ENCODE measurements around the gene NANOGP8. TPM values are rescaled to one million over a fixed set of nuclear protein-coding genes. Genes with fewer than 3 reads are reported as not detected.

Gene NANOGP8
- total RNA-seq, 2 experiments from 2014 or later, result not detected

GRCh38 chr15:35066094-35066493 is 19.0 kb downstream of the NANOGP8 start:
- H3K9me2 ChIP-seq (ENCODE audit: insufficient read depth, low read length), result no peaks in the 10 kb centered on the region
- no peaks in the 10 kb centered on the region for H3K4me1 ChIP-seq (ENCODE audit: insufficient read depth, low read length, poor library complexity, severe bottlenecking)
- no peak for DNase-seq (ENCODE audit: low spot score)
- intact Hi-C loops (cut with micrococcal nuclease; ENCODE audit: unreplicated experiment), result no loop called here
- H4K20me1 ChIP-seq (ENCODE audit: insufficient read depth, low read length), result no peaks in the 10 kb centered on the region
- CTCF ChIA-PET (ENCODE audit: unreplicated experiment), result no interaction called here
- no peak overlapping the region for H2AFZ ChIP-seq (ENCODE audit: low read length)
- H3K36me3 ChIP-seq (ENCODE audit: insufficient read depth, low read length), result no peaks in the 10 kb centered on the region
- no peak overlapping the region for H3K4me2 ChIP-seq (ENCODE audit: low read length)
- no peaks in the 10 kb centered on the region for H3K79me2 ChIP-seq (ENCODE audit: insufficient read depth, low read depth, low read length)
- no peak overlapping the region for H3K4me3 ChIP-seq (ENCODE audit: low read depth, low read length, poor library complexity, severe bottlenecking)
- no TSS peak for BruUV-seq (replicated peaks)
- H3K9me3 ChIP-seq (ENCODE audit: low read length), result no peaks in the 10 kb centered on the region
- no peak overlapping the region for H3K27ac ChIP-seq (ENCODE audit: low read depth, low read length, poor library complexity, severe bottlenecking)
- POLR2A ChIA-PET, result interaction anchor here (0.7 to 1.0 kb wide), 3 partner anchors 8 to 72 kb away, joined by 3 to 4 read pairs (median 3); no protein-coding TSS in a partner anchor
- TF ChIP-seq, protein P1, sequence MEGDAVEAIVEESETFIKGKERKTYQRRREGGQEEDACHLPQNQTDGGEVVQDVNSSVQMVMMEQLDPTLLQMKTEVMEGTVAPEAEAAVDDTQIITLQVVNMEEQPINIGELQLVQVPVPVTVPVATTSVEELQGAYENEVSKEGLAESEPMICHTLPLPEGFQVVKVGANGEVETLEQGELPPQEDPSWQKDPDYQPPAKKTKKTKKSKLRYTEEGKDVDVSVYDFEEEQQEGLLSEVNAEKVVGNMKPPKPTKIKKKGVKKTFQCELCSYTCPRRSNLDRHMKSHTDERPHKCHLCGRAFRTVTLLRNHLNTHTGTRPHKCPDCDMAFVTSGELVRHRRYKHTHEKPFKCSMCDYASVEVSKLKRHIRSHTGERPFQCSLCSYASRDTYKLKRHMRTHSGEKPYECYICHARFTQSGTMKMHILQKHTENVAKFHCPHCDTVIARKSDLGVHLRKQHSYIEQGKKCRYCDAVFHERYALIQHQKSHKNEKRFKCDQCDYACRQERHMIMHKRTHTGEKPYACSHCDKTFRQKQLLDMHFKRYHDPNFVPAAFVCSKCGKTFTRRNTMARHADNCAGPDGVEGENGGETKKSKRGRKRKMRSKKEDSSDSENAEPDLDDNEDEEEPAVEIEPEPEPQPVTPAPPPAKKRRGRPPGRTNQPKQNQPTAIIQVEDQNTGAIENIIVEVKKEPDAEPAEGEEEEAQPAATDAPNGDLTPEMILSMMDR (conservative IDR thresholded peaks at IDR 0.05; ENCODE audit: low read length), result no peak
- no peak for TF ChIP-seq EZH2phosphoT487 (IDR thresholded peaks at IDR 0.05; ENCODE audit: borderline replicate concordance, low read depth, low read length)

- H3K9me3 ChIP-seq (ENCODE audit: low read length), result no peaks in the 10 kb centered on the region
- no peak overlapping the region for H3K27ac ChIP-seq (ENCODE audit: low read depth, low read length, poor library complexity, severe bottlenecking)
- no peak overlapping the region for H3K4me3 ChIP-seq (ENCODE audit: low read depth, low read length, poor library complexity, severe bottlenecking)
- no peak for DNase-seq (ENCODE audit: low spot score)
- no TSS peak for BruUV-seq (replicated peaks)
- H4K20me1 ChIP-seq (ENCODE audit: insufficient read depth, low read length), result no peaks in the 10 kb centered on the region
- POLR2A ChIA-PET, result interaction anchor here (0.6 kb wide), 1 partner anchor 29 kb away, joined by 3 read pairs; no protein-coding TSS in a partner anchor
- H3K9me2 ChIP-seq (ENCODE audit: insufficient read depth, low read length), result no peaks in the 10 kb centered on the region
- H2AFZ ChIP-seq (ENCODE audit: low read length), result no peak overlapping the region
- TF ChIP-seq EZH2phosphoT487 (IDR thresholded peaks at IDR 0.05; ENCODE audit: borderline replicate concordance, low read depth, low read length), result no peak
- TF ChIP-seq, protein P1 (conservative IDR thresholded peaks at IDR 0.05; ENCODE audit: low read length), result no peak
- no peak overlapping the region for H3K4me2 ChIP-seq (ENCODE audit: low read length)
- H3K4me1 ChIP-seq (ENCODE audit: insufficient read depth, low read length, poor library complexity, severe bottlenecking), result no peaks in the 10 kb centered on the region
- CTCF ChIA-PET (ENCODE audit: unreplicated experiment), result no interaction called here
- no peaks in the 10 kb centered on the region for H3K79me2 ChIP-seq (ENCODE audit: insufficient read depth, low read depth, low read length)
- no peaks in the 10 kb centered on the region for H3K36me3 ChIP-seq (ENCODE audit: insufficient read depth, low read length)
- intact Hi-C loops (cut with micrococcal nuclease; ENCODE audit: unreplicated experiment), result no loop called here
Observed at GRCh38 chr15:35064576-35065190, 20.4 kb downstream of the NANOGP8 start.

DNA sequence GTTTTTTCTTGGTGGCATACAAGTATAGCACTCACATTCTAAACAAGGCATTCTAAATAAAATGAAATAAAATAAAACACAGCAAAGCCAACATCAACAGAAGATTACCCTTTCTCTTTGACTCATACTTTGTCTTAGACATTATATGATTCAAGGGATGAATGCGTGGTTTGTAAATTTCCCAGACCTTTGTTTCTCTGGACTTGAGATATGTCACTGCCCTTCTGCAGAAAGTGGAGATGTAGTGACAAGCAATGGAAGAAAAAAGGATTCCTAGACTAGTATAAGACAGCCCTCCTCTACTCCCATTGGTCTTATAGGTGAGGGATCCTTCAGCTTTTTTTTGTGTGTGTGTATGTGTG is 22.4 kb downstream of the NANOGP8 start:
- ChIA-PET POLR2A (no interaction called here), CTCF (ENCODE audit: unreplicated experiment) (no interaction called here)
- no TSS peak for BruUV-seq (replicated peaks)
- intact Hi-C loops (cut with micrococcal nuclease; ENCODE audit: unreplicated experiment), result no loop called here
- no peak for DNase-seq (ENCODE audit: low spot score)
- no peaks in the 10 kb centered on the region for H3K9me3 ChIP-seq (ENCODE audit: low read length)
- H4K20me1 ChIP-seq (ENCODE audit: insufficient read depth, low read length), result no peaks in the 10 kb centered on the region
- H3K4me3 ChIP-seq (ENCODE audit: low read depth, low read length, poor library complexity, severe bottlenecking), result no peak overlapping the region
- H3K4me1 ChIP-seq (ENCODE audit: insufficient read depth, low read length, poor library complexity, severe bottlenecking), result no peaks in the 10 kb centered on the region
- no peaks in the 10 kb centered on the region for H3K9me2 ChIP-seq (ENCODE audit: insufficient read depth, low read length)
- H2AFZ ChIP-seq (ENCODE audit: low read length), result no peak overlapping the region
- TF ChIP-seq, protein P1 (conservative IDR thresholded peaks at IDR 0.05; ENCODE audit: low read length), result no peak
- TF ChIP-seq EZH2phosphoT487 (IDR thresholded peaks at IDR 0.05; ENCODE audit: borderline replicate concordance, low read depth, low read length), result no peak
- no peak overlapping the region for H3K27ac ChIP-seq (ENCODE audit: low read depth, low read length, poor library complexity, severe bottlenecking)
- H3K79me2 ChIP-seq (ENCODE audit: insufficient read depth, low read depth, low read length), result no peaks in the 10 kb centered on the region
- H3K4me2 ChIP-seq (ENCODE audit: low read length), result no peak overlapping the region
- no peaks in the 10 kb centered on the region for H3K36me3 ChIP-seq (ENCODE audit: insufficient read depth, low read length)

Data from OCI-LY7 (cell line).